ENCODE results near the gene BRAT1.
"Not testable (repeated sequence)": the region's sequence is repeated elsewhere in the genome, so short reads cannot be mapped to it uniquely, and the experiment has no call there.

BRAT1 gene

DNA sequence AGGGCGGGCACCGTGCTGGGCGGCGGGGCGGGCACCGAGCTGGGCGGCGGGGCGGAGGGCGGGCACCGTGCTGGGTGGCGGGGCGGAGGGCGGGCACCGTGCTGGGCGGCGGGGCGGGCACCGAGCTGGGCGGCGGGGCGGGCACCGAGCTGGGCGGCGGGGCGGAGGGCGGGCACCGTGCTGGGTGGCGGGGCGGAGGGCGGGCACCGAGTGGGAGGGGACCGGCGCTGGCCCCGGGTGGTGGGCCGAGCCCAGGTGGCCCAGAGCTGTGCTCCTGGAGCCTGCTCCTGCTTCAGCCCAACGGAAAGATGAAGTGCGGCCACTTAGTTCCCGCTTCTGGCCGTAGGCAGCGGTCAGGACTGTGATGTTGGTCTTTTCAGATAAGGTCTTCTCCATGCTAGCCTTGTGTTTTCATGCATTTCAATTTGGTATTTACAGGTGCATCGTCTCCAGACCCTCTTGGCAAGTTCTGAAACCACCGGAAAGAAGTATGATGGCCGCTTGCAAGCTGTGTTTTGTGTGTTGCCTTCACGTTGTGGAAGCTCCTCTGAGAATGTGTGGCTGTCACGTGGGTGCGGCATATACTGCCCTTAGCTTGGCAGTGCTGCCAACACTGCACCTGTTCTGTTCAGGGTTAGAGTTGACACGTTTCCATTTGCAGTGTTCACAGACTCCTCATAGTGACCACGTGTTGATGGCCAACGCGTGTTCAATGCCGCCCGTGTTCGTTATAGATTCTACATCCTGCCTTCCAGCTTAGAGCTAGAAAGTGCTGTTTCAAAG lies 28.7 kb upstream of the BRAT1 start:
- no peak for DNase-seq (ENCODE audit: low read depth)

DNA sequence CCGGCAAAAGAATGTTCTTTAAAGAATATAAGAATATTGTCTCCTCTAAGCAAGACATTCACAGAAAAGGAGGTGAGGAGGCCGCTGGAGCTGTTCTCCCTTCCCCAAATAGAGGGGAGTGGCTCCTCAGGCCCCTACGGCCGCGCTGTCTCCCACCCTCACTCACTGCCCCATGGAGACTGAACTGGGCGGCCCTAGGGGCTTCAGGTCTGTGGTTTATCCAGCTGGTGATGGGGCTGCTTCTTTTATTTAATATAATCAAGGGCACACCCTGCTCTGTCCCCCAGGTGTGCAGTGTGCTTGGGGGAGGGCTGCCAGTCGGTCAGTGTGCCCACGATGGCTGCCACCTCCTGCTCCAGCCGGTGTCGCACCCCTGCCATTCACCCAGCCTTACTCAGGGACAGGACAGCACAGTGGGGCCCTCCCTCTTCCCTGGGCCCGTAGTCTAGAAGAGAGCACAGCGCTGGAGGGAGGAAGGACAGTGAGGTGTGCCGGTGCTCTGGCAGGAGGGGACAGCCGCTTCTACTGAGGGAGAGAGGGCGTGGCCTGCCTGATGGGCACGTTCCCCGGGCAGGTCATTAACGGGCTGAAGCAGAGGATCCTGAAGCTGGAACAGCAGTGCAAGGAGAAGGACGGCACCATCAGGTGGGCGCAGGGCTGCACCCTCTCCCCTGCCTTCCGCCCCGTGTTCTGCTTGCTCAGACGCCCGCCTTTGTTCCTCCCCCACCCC lies 26.8 kb upstream of the BRAT1 start:
- no peak for DNase-seq (ENCODE audit: low read depth)

DNA sequence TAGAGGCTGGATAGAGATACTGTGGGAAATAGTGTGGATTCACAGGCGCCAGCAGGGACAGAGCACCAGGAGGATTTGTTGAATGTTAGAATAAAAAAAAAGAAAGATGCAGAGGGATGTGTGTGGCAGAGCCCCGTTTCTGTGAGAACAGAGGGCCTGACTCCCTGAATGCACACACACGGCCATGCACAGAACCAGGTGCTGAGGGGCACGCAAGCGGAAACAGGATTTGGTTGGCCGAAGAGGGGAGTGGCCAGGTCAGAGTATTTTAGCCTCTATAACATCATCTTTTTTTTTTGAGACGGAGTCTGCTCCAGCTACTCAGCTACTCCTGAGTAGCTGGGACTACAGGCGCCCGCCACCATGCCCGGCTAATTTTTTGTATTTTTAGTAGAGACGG lies 25.3 kb upstream of the BRAT1 start:
- no peak for DNase-seq (ENCODE audit: low read depth)

DNA sequence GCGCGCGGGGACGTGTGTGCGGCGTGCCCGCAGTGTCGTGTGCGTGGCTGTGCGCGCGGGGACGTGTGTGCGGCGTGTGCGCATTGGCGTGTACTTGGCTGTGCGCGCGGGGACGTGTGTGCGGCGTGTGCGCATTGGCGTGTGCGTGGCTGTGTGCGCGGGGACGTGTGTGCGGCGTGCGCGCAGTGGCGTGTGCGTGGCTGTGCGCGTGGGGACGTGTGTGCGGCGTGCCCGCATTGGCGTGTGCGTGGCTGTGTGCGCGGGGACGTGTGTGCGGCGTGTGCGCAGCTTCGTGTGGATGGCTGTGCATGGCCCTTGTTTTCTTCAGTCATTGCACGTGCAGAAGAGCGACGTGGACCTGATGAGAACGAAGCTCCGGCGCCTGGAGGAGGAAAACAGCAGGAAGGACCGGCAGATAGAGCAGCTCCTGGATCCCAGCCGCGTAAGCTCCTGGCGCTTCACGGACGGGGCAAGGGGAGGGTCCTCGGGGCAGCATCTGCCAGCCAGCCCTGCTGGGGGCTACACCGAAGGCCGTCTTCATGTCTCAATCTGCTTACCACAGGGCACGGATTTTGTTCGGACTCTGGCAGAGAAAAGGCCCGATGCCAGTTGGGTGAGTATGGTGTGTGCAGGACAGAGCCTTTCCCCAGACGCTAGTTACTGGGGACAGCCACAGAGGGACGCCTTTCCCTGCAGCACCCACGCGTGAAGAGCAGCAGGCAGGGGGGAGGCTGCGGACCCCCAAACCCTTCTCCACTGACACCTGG lies 22.8 kb upstream of the BRAT1 start:
- DNase-seq (ENCODE audit: low read depth) = no peak

DNA sequence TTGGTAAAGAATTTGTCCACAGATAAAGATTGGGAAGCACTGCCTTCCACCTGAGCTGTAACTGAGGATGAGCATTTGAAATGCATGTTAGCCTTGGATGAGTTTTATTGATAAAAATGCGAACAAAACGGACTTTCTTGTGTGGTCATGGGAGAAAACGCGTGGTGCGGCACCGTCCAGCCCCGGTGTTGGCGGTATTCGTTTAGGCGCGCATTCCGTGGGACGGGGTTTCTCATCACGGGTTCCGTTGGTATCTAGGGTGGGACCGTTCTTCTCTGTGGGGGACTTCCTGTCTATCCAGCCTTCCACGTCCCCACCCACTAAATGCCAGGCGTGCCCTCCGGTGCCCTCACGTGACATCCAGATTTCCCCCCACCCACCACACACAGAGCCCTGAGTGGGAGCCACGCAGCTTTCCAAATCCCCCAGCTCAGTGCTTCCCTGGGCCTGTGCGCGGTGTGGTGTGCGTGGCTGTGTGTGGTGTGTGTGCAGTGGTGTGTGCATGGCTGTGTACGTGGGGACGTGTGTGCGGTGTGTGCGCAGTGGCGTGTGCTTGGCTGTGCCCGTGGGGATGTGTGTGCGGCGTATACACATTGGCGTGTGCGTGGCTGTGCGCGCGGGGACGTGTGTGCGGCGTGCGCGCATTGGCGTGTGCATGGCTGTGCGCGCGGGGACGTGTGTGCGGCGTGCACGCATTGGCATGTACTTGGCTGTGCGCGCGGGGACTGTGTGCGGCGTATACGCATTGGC lies 21.6 kb upstream of the BRAT1 start:
- no peak for DNase-seq (ENCODE audit: low read depth)

DNA sequence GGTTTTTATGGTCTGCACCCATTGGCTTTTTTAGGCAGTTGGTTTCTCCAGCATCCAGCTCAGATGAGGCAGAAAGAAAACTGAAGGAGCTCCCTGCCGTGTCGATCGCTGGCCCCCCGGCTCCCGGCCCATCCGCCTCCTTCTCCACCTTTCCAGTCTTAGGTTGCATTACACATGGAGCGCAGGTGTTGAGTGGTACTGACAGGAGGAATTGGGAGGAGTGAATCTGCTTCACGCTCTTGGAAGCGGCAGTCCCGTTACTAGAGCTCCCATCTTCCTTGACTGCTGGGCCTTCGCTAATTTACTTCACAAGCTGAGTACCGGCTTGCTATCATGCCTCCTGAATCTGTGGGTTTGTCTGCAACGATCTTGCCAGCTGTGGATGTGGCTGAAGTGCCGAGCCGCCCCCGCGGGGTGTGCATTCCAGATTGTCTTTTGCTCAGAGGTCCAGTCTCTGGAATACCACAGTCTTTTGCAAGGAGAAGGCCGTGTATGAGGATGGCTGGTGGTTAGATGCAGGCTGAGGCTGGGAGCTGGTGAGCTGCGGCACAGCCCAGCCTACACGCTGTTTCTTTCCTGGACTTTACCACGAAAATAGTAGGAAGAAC lies 20.5 kb upstream of the BRAT1 start:
- DNase-seq (ENCODE audit: low read depth) = no peak

DNA sequence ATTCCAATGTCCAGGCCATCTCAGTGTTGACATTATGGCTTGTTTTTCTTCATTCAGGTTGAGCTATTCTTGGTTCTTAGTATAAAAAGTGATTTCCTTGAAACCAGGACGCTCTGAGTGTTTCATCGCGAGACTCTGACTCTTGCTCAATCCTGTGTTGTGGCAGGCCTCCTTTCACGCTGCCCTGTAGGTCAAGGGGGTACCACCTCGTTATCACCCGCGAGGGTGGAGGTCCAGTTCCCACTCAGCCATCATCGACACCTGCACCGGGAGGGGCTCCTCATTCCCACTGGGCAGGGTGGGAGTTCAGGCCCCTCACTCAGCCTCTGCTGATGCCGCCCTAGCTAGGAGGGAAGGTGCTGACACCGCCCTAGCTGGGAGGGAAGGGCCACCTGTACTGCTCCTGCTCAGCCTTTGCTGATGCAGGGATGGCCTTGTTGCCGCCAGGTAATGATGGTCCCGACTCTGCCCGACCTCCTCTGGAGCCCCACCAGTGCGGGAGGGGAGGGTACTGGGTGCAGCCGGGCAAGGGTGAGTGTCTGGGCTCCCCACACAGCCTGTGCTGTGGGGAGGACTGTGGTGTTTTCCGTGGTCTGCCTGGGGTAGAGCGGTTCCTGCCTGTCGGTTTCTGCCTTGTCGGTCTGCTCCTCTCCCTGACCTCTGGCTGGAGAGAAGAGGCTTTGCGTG lies 19.9 kb upstream of the BRAT1 start:
- no peak for DNase-seq (ENCODE audit: low read depth)

DNA sequence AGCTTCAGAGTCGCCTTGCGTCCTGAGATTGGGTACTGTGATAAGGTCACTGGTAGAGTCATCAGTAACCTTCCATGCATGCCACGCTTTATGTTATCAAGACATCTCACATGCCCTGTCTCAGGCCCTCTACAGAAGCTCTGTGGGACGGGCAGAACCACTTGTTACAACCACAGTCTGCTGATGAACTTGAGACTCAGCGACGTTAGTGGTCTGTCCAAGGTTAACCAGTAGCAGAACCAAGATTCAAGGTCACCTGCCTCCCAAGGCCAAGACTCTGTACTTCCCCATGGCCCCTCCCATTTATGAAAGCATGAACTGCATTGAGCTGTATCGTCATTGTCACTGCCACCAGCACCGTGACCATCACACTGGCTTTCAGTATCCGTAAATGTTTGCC lies 18.4 kb upstream of the BRAT1 start:
- DNase-seq (ENCODE audit: low read depth) = no peak

DNA sequence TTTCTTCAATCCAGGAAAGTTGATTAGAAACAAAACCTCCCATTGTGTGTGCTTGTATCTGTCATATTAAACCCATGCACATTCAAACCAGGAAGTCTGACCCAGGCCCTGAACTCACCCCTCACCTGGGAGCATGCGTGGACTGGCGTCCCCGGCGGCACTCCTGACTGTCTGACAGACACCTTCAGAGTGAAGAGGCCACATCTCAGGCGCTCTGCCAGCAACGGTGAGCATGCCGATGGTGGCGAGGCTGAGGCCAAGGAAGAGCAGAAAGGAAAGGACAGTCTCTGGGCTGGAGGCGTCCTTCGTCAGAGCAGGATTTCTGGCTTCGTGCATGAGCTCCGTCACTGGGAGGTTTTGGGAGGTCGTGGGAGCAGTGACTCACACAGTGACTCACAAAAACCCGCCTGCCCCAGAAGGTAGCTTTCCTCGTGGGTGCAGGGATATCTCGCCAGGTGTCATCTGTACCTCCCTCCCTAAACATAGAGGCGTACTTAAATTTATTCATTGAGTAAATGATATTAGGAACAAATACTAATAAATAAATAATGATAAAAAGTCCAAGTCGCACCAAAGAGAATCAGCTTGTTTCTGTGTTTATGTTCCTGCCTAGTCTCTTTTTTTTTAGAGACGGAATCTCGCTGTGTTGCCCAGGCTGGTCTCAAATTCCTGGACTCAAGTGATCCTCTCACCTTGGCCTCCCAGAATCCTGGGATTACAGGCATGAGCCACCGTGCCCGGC lies 16.9 kb upstream of the BRAT1 start:
- DNase-seq (ENCODE audit: low read depth) = peak; percentile 12

DNA sequence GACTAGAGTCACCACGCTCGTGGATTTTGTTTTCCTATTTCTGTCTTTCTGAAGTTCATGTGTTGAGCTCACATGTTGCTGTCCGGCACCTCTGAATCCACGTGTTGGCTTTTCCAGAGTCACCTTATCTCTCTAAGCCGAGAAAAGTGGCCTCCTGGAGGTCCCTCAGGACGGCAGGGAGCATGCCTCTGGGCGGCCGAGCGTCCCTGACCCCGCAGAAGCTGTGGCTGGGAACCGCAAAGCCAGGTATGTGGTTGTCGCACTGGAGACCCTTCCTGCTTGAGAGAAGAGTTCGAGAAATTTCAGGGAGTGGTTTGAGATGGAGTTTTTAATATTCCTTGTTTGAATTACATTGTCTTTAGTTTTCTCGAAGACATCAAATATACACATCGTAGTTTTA lies 16.1 kb upstream of the BRAT1 start:
- DNase-seq (ENCODE audit: low read depth) = no peak

DNA sequence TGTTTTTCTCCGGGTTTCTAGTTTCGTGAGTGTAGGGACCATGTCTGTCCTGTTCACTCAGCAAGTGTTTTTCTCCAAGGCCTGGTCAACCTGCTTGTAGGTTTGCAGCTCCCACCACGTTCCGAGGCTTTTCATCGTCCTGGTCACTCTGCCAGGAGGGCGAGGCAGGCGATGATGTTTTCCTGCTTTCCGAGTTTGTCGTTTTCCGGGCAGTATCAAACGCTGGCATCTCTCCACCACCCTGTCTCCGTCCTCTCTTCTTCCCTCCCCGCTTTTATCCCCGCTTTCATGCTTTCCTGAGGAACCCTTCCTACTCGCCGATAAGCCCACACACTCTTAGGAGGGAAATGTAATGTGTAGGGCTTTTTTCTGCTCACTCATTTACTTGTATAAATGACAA lies 14.7 kb upstream of the BRAT1 start:
- no peak for DNase-seq (ENCODE audit: low read depth)

DNA sequence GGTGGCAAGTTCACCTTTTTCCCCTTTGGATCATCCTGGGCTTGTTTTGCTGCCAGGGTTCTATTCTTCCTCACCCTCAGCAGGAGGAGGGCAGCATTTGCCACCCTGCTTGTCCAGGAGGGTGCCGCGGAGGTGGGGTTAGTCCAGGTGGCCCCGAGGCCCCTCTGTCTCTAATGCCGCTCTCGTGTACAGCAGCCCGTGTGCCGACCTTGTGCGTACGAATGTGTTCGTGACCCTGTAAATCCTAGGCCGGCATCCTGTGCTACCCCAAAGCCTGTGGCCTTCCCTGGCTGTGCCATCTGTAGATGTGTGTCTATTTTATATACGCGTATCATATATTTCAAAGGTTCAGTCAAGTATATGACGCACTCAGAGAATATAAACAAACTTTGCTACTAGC lies 14.1 kb upstream of the BRAT1 start:
- DNase-seq (ENCODE audit: low read depth) = no peak

DNA sequence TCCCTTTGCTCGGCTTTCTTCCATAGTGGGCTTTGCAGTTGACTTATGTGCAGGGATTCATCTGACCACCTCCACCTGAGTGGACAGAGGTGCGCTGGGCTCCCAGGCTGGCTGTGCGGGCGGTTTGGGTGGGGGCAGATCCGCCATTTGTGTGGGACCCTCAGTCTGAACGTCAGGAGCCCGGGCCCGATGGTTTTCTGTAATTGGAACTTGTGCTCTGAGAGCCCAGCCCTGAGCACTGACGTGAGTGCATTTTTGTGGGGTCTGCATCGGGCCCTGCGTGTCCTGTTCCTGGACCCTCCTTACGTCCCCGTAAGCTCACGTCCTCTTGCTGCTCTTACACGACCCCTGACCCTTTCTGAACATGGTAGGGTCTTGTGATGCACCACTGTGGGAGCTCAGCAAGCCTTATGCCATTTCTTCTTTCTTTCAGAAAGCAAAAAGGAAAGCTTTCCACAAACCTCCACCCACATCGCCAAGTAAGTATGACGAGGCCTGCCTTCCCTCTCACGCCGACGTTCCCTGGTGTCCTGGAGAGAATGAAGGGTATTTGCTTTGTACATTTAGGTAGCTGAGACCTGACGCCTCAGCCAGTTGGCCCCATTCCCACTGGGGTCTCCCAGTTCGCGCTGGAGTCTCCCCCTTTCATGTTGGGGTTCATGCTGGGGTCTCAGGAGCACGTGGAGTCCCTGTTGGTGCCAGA lies 13.3 kb upstream of the BRAT1 start:
- no peak for DNase-seq (ENCODE audit: low read depth)

DNA sequence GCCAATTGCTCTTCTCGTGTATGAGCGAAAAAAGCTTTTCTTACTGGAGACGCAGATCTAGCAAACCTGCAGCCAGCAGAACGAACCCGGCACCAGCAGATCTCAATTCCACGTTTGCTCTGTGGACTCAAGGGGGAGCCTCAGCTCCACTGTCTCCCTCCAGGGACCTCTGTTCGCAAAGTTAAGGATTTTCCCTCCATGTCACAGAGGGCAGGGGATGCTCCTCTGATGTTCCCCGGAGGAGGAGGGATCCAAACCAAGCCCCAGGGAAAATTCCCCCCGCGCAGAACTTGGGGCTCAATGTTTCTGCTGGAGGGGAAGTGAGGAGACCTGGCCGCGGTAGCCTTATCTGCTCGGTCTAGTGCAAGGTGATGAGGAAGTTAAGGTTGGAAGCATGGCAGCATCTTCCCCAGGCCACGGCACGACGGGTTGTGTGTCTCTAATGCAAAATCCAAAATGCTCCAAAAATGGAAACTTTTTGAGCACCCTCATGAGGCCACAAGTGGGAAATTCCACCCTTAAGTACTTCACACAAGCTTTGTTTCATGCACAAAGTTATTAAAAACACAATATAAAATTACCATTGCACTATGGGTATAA lies 12.5 kb upstream of the BRAT1 start:
- DNase-seq (ENCODE audit: low read depth) = no peak

DNA sequence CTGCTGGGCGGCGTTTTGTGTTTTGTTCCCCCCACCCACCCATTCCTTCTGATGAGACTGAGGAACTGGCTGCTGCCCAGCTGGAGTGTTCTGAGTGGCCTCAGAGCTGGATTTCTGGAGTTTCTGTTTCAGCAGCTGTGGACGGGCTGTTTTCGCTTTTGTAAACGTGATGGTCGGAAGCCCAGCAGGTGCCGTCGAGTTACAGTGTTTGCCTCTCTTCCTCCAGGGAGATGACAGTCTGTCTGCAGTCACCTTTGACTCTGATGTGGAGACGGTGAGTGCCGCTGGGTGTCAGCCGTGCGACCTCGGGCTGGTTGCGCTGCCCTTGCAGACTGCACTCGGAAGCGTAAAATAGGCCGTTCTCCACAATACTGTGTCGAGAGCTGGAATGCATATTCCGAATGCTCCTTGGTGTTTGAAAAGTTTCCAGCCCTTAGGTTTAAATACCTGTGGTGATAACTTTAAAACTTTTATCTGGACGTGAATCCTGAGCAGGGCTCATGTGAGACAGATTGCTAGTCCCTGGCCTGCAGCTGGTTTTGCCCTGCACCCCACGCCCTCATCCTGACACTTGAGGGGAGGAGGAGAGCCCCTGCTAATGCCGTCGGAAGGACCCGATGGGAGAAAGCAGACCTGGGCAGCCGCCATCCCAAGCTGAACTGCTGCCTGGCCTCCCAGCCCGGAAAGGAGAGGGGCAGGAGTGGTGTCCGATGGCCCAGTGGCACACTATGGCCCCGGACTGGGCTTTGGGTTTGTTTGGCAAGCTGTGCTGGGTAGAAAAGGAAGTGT lies 11.8 kb upstream of the BRAT1 start:
- no peak for DNase-seq (ENCODE audit: low read depth)

DNA sequence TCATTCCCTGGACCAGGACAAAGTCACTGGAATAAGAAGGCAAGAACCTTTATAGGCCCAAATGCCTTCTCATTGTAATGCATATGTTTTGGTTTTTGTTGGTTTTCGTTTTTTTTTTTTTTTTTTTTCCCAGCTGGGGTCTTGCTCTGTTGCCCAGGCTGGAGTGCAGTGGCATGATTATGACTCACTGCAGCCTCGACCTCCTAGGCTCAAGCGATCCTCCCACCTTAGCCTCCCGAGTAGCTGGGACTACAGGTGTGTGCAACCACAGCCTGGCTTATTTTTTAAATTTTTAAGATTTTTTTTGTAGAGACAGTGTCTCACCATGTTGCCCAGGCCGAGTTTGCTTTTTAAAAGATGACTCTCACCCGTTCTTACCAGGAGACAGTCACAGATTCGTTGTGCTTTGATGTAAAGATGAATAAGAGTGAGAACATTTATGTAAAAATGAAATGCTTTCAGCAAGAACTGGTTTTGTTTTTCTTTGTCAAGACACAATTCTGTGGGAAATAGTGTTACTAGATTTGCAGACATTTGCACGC lies 11.1 kb upstream of the BRAT1 start:
- DNase-seq (ENCODE audit: low read depth) = no peak

DNA sequence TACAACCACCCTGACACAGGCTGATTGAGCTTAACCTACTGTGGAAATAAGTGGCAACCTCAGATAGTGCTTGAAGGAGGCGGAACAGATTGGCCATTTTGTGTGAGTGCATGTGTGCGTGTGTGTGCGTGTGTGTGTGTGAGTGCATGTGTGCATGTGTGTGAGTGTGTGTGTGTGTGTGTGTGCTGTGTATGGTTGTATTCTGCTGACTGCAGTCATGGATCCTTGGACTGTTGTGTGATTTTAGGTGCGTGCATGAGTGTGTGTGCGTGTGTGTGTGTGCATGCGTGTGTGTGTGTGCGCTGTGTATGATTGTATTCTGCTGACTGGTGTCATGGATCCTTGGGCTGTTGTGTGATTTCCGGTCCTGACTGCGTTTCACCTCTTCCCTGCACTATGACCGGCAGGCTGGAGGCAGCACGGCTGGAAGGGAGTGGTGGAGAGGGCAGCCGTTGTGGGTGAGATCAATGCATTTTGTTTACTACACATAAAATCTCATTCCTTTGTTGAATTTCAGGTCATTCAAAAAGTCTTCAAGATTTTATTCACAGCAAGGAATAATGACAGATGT lies 9.7 kb upstream of the BRAT1 start:
- DNase-seq (ENCODE audit: low read depth) = no peak

DNA sequence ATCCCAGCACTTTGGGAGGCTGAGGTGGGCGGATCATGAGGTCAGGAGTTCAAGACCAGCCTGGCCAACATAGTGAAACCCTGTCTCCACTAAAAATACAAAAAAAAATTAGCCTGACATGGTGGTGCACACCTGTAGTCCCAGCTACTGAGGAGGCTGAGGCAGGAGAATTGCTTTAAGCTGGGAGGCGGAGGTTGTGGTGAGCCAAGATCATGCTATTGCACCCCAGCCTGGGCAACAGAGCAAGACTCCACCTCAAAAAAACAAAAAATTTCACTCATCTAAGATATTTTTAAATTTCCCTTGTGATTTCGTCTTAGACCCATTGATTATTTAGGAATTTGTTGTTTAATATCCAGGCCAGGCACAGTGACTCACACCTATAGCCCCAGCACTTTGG lies 8.6 kb upstream of the BRAT1 start:
- not testable (repeated sequence) for DNase-seq (ENCODE audit: low read depth)
